HEK293 (cell line): ENCODE data around the gene APPBP2.
A peak's percentile ranks its signal among the peaks of the same experiment; 100 is the strongest.

ENCODE experiments used
- AEBP2 ChIP-seq: fragments of 450-650 bp; formaldehyde crosslinking; IDR thresholded peaks from 2 replicates; pipeline ENCODE4 v1.5.1; 2016; ENCODE audit warnings: missing biosample characterization, missing genetic modification characterization, borderline replicate concordance
- GLI4 ChIP-seq: fragments of 450-650 bp; formaldehyde crosslinking; IDR thresholded peaks from 2 replicates; pipeline ENCODE4 v1.5.1; 2016; ENCODE audit warnings: missing biosample characterization, missing genetic modification characterization
- GLIS1 ChIP-seq: fragments of 450-650 bp; formaldehyde crosslinking; IDR thresholded peaks from 2 replicates; pipeline ENCODE4 v1.5.1; 2016; ENCODE audit warnings: missing biosample characterization, missing genetic modification characterization
- HOXC10 ChIP-seq: sonication (generic); formaldehyde crosslinking; IDR thresholded peaks from 2 replicates; pipeline ENCODE4 v1.8.1; 2023; ENCODE audit warnings: mild to moderate bottlenecking, missing genetic modification reagents
- PRDM1 ChIP-seq: fragments of 450-650 bp; formaldehyde crosslinking; IDR thresholded peaks from 2 replicates; pipeline ENCODE4; 2016; ENCODE audit warnings: missing biosample characterization, missing genetic modification characterization
- PRDM4 ChIP-seq: fragments of 450-650 bp; formaldehyde crosslinking; IDR thresholded peaks from 2 replicates; pipeline ENCODE4 v1.5.1; 2017; ENCODE audit warnings: missing biosample characterization, missing genetic modification characterization
- SETDB1 ChIP-seq: IDR thresholded peaks from one replicate; pipeline ENCODE4 v1.6.1; 2017; ENCODE audit warnings: mild to moderate bottlenecking, low read length, moderate library complexity, mixed read lengths; ENCODE audit not compliant: insufficient read length
- TRIM28 ChIP-seq: IDR thresholded peaks from 2 replicates; pipeline ENCODE4 v1.6.1; 2011; ENCODE audit warnings: low read length, control low read depth, borderline replicate concordance
- TSHZ1 ChIP-seq: fragments of 450-650 bp; formaldehyde crosslinking; IDR thresholded peaks from 2 replicates; pipeline ENCODE4 v1.5.1; 2016; ENCODE audit warnings: missing biosample characterization, missing genetic modification characterization, borderline replicate concordance
- WT1 ChIP-seq: fragments of 450-650 bp; formaldehyde crosslinking; IDR thresholded peaks from 2 replicates; pipeline ENCODE4 v1.5.1; 2016; ENCODE audit warnings: missing biosample characterization, missing genetic modification characterization
- ZFHX2 ChIP-seq: fragments of 450-650 bp; formaldehyde crosslinking; conservative IDR thresholded peaks from 2 replicates; pipeline ENCODE4 v1.5.1; 2016; ENCODE audit warnings: missing biosample characterization, missing genetic modification characterization
- ZNF140 ChIP-seq: fragments of 450-650 bp; formaldehyde crosslinking; IDR thresholded peaks from 2 replicates; pipeline ENCODE4 v1.5.1; 2016; ENCODE audit warnings: missing biosample characterization, missing genetic modification characterization
- ZNF23 ChIP-seq: fragments of 450-650 bp; formaldehyde crosslinking; IDR thresholded peaks from 2 replicates; pipeline ENCODE4 v1.5.1; 2016; ENCODE audit warnings: missing biosample characterization, missing genetic modification characterization, borderline replicate concordance
- ZNF362 ChIP-seq: fragments of 450-650 bp; formaldehyde crosslinking; IDR thresholded peaks from 2 replicates; pipeline ENCODE4 v1.5.1; 2016; ENCODE audit warnings: missing biosample characterization, missing genetic modification characterization
- ZNF366 ChIP-seq: fragments of 450-650 bp; formaldehyde crosslinking; conservative IDR thresholded peaks from 2 replicates; pipeline ENCODE4 v1.5.1; 2016; ENCODE audit warnings: missing biosample characterization, missing genetic modification characterization
- ZNF560 ChIP-seq: fragments of 450-650 bp; formaldehyde crosslinking; IDR thresholded peaks from 2 replicates; pipeline ENCODE4 v1.5.1; 2017; ENCODE audit warnings: missing biosample characterization, missing genetic modification characterization, borderline replicate concordance
- ZNF645 ChIP-seq: fragments of 450-650 bp; formaldehyde crosslinking; IDR thresholded peaks from 2 replicates; pipeline ENCODE4; 2016; ENCODE audit warnings: missing biosample characterization, missing genetic modification characterization
- ZNF677 ChIP-seq: fragments of 450-650 bp; IDR thresholded peaks from 2 replicates; pipeline ENCODE4 v1.5.0; 2018; ENCODE audit warnings: missing biosample characterization, mild to moderate bottlenecking, missing genetic modification characterization, moderate library complexity
- ZNF792 ChIP-seq: fragments of 450-650 bp; formaldehyde crosslinking; IDR thresholded peaks from 2 replicates; pipeline ENCODE4 v1.5.1; 2016; ENCODE audit warnings: missing biosample characterization, missing genetic modification characterization
- ZNF843 ChIP-seq: fragments of 450-650 bp; formaldehyde crosslinking; IDR thresholded peaks from 2 replicates; pipeline ENCODE4 v1.5.1; 2016; ENCODE audit warnings: missing biosample characterization, missing genetic modification characterization
- TF ChIP-seq, protein P1 (sequence below): fragments of 450-650 bp; formaldehyde crosslinking; IDR thresholded peaks from 2 replicates; pipeline ENCODE4 v1.5.1; 2016; ENCODE audit warnings: missing biosample characterization, missing genetic modification characterization
- TF ChIP-seq, protein P2 (sequence below): fragments of 450-650 bp; formaldehyde crosslinking; IDR thresholded peaks from 2 replicates; pipeline ENCODE4 v1.5.1; 2017; ENCODE audit warnings: missing biosample characterization, missing genetic modification characterization

Gene APPBP2

DNA sequence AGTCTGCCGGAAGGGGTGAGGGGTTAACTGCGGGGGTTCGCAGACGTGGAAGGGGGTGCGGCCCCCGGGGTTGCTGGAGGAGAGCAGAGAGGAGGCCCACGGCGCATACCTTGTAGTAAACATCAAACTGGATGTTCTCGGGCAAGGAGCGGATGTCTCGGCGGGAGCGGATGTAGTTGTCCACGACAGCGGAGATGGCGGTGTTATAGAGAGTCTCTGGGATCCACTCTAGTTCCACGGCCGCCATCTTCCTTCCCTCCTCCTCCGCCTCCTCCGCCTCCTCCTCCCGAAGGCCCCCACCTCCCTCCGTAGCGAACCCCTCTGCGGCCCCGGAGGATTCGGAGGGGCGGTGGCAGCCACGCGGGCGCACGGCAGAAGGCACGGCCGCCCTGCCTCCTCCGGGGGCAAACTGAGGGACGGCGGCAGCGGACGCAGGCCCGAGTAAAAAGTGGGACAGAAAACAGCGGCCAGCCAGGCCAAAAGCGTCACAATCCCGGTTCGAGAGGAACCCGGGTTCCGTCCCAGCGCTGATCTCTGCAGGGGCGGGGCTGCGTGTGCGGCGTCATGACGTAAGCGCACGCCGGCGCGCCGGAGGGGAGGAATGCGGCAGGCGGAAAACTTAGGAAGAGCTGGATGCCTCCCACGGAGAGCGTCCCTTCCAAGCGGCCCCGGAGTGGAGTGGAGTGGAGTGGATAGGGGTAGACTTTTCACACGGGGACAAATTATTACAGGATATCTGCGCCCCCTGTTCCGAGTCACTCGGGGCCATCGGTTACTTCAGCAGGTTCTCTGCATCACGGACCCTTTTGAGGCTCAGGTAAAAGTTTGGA lies at the start of gene APPBP2 (continued):
- TF ChIP-seq AEBP2 = no peak
- TF ChIP-seq GLI4 (tag by site-specific recombination) = no peak
- no peak for TF ChIP-seq TRIM28
- TF ChIP-seq ZFHX2 = peak; percentile 93
- no peak for TF ChIP-seq ZNF792 (tag by site-specific recombination)
- no peak for TF ChIP-seq ZNF677 (tag by site-specific recombination)
- TF ChIP-seq PRDM4 (tag by site-specific recombination) = no peak
- TF ChIP-seq ZNF560 (tag by site-specific recombination) = no peak
- TF ChIP-seq PRDM1 (tag by site-specific recombination) = no peak
- no peak for TF ChIP-seq TSHZ1
- TF ChIP-seq ZNF140 = no peak
- no peak for TF ChIP-seq ZNF362
- TF ChIP-seq GLIS1 (tag by site-specific recombination) = peak; percentile 93
- 0 out of 2 replicates have a peak, but pooled peaks have one; percentile 75 for TF ChIP-seq ZNF645 (tag by site-specific recombination)
- no peak for TF ChIP-seq ZNF23 (tag by site-specific recombination)
- TF ChIP-seq, protein P1, sequence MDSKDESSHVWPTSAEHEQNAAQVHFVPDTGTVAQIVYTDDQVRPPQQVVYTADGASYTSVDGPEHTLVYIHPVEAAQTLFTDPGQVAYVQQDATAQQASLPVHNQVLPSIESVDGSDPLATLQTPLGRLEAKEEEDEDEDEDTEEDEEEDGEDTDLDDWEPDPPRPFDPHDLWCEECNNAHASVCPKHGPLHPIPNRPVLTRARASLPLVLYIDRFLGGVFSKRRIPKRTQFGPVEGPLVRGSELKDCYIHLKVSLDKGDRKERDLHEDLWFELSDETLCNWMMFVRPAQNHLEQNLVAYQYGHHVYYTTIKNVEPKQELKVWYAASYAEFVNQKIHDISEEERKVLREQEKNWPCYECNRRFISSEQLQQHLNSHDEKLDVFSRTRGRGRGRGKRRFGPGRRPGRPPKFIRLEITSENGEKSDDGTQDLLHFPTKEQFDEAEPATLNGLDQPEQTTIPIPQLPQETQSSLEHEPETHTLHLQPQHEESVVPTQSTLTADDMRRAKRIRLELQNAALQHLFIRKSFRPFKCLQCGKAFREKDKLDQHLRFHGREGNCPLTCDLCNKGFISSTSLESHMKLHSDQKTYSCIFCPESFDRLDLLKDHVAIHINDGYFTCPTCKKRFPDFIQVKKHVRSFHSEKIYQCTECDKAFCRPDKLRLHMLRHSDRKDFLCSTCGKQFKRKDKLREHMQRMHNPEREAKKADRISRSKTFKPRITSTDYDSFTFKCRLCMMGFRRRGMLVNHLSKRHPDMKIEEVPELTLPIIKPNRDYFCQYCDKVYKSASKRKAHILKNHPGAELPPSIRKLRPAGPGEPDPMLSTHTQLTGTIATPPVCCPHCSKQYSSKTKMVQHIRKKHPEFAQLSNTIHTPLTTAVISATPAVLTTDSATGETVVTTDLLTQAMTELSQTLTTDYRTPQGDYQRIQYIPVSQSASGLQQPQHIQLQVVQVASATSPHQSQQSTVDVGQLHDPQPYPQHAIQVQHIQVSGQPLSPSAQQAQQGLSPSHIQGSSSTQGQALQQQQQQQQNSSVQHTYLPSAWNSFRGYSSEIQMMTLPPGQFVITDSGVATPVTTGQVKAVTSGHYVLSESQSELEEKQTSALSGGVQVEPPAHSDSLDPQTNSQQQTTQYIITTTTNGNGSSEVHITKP (tag by site-specific recombination) = peak; percentile 33
- TF ChIP-seq ZNF843 (tag by site-specific recombination) = peak; percentile 68
- TF ChIP-seq ZNF366 (tag by site-specific recombination) = peak; percentile 99
- TF ChIP-seq, protein P2, sequence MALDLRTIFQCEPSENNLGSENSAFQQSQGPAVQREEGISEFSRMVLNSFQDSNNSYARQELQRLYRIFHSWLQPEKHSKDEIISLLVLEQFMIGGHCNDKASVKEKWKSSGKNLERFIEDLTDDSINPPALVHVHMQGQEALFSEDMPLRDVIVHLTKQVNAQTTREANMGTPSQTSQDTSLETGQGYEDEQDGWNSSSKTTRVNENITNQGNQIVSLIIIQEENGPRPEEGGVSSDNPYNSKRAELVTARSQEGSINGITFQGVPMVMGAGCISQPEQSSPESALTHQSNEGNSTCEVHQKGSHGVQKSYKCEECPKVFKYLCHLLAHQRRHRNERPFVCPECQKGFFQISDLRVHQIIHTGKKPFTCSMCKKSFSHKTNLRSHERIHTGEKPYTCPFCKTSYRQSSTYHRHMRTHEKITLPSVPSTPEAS = peak; percentile 26; the same call in 1 of the 2 replicates
- peak; percentile 50; the same call in 1 of the 2 replicates for TF ChIP-seq WT1 (tag by site-specific recombination)
- TF ChIP-seq SETDB1 = no peak
- no peak; the same call in 1 of the 2 replicates for TF ChIP-seq HOXC10 (CRISPR knock-in tag)
